K562 (cell line): ENCODE data around the gene PHYH. TPM values are rescaled to one million over a fixed set of nuclear protein-coding genes. Genes with fewer than 3 reads are reported as not detected.

ENCODE experiments used
- MGA ChIP-seq: fragments of 450-650 bp; IDR thresholded peaks from 2 replicates; pipeline ENCODE4 v1.6.1; 2016; ENCODE audit warnings: mild to moderate bottlenecking, moderate library complexity
- ZNF224 ChIP-seq: sonication (generic); formaldehyde crosslinking; IDR thresholded peaks from 2 replicates; pipeline ENCODE4 v1.8.0; 2022; ENCODE audit warnings: mild to moderate bottlenecking, missing genetic modification reagents
- polyA plus RNA-seq, 8 experiments: library from polyadenylated mRNA; depleted of rRNA in 4 of 8; stranded (reverse) in 5 of 8; unstranded in 3 of 8; fragments of >200 nt; fragmentation: Nextera tagmentation in 2 of 8; fragmentation: Illumina TruSeq in 1 of 8; extraction: Ambion mirVana in 2 of 8; extraction: Trizol in 1 of 8; gene quantifications; 2 replicates each; pipeline versions ENCODE4 v1.2.1 to v1.2.3, GENCODE V29; 2011 to 2014; ENCODE audit warnings: inconsistent platforms in 1 of 8, missing spikeins in 1 of 8
- total RNA-seq, 7 experiments: library from RNA; depleted of rRNA in 6 of 7; stranded (reverse); fragments of >200 nt in 6 of 7; fragmentation: Illumina TruSeq in 2 of 7; extraction: Trizol in 2 of 7; gene quantifications; 2 replicates each; pipeline versions ENCODE4 v1.2.1 to v1.2.3, GENCODE V29; 2011 to 2021; ENCODE audit warnings: low replicate concordance in 1 of 7
- TF ChIP-seq, protein P1 (sequence below): sonication (generic); formaldehyde crosslinking; IDR thresholded peaks from 2 replicates; pipeline ENCODE4 v1.8.0; 2022; ENCODE audit warnings: mild to moderate bottlenecking, missing genetic modification reagents

Gene PHYH
- total and polyA plus RNA-seq, 9 of the 15 experiments (the other 6 are each of a cell fraction or from before 2014, with no cell fraction given) = 3.8 to 6.9 (median 5.7) TPM

- TF ChIP-seq MGA (no peak), ZNF224 (CRISPR knock-in tag) (no peak)
- TF ChIP-seq, protein P1, sequence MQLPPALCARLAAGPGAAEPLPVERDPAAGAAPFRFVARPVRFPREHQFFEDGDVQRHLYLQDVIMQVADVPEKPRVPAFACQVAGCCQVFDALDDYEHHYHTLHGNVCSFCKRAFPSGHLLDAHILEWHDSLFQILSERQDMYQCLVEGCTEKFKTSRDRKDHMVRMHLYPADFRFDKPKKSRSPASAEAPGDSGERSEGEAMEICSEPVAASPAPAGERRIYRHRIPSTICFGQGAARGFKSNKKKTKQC (CRISPR knock-in tag) = no peak
- TF ChIP-seq, all 486 proteins: peak for 0
Measured at GRCh38 chr10:13234172-13234571, 65.7 kb downstream of the PHYH start, which contains the start of gene UCMA (continued).
